GM12878 (cell line): ENCODE data around the gene EPN3. TPM values are rescaled to one million over a fixed set of nuclear protein-coding genes. Genes with fewer than 3 reads are reported as not detected.

Experiments used
- ATAC-seq: fragments of 200-7000 bp; cut with Tn5 transposase; 3 replicates; pipeline ENCODE4 v1.9.1; 2020; ENCODE audit warnings: mild to moderate bottlenecking, moderate library complexity
- BruUV-seq: library from RNA; stranded (reverse); fragments of 400-500 nt; replicated peaks from 2 replicates; lab custom pipeline; 2021; lab: Mats Ljungman, UMichigan
- CTCF ChIA-PET: fragments of 300-600 bp; sonication (Branson Sonifier 250); formaldehyde crosslinking; extraction: SDS; loops from one replicate; lab custom pipeline; 2021; ENCODE audit warnings: inconsistent platforms; lab: Yijun Ruan, JAX
- POLR2A ChIA-PET: fragments of 350-600 bp; formaldehyde crosslinking; extraction: SDS; loops from one replicate; lab custom pipeline; 2021; ENCODE audit warnings: inconsistent platforms; lab: Charles Lee
- RAD21 ChIA-PET: fragments of 300-600 bp; sonication (Branson Sonifier 250); formaldehyde crosslinking; loops from one replicate; lab custom pipeline; 2023; ENCODE audit warnings: antibody characterized with exemption; ENCODE audit not compliant: unreplicated experiment; lab: Charles Lee
- SMC1A ChIA-PET: fragments of 300-600 bp; sonication (Branson Sonifier 250); formaldehyde crosslinking; loops from one replicate; lab custom pipeline; 2023; ENCODE audit not compliant: unreplicated experiment, uncharacterized antibody; lab: Charles Lee
- DNase-seq: peaks from one replicate; pipeline ENCODE4 v3.0.0-alpha.2; 2011; ENCODE audit warnings: low read depth, low spot score
- FAIRE-seq: peaks from 3 replicates; lab custom pipeline; 2011; peaks lifted over from hg19 to GRCh38; lab: Jason Lieb, UNC
- H2AFZ ChIP-seq: 2 replicates; pipeline ENCODE4 v1.6.0; 2011; ENCODE audit warnings: low read depth, low read length, control low read depth; ENCODE audit not compliant: control insufficient read depth
- H3K27ac ChIP-seq: 2 replicates; pipeline ENCODE4 v1.5.1; 2011; ENCODE audit warnings: control low read depth; ENCODE audit not compliant: control insufficient read depth, insufficient read depth
- H3K27me3 ChIP-seq, 2 experiments: replicated peaks in 1 of 2; 2 replicates each; pipeline versions ENCODE4 v1.6.0 to v1.6.1; 2011; ENCODE audit warnings: low read length in 1 of 2; ENCODE audit not compliant: control insufficient read depth in 2 of 2, insufficient read depth in 2 of 2
- H3K36me3 ChIP-seq, 2 experiments: 2 replicates each; pipeline ENCODE4 v1.5.1; 2011; ENCODE audit warnings: low read length in 1 of 2; ENCODE audit not compliant: control insufficient read depth in 2 of 2, insufficient read depth in 2 of 2
- H3K4me1 ChIP-seq: 2 replicates; pipeline ENCODE4 v1.6.1; 2011; ENCODE audit warnings: mild to moderate bottlenecking, low read length, moderate library complexity, mixed read lengths; ENCODE audit not compliant: control insufficient read depth, insufficient read depth
- H3K4me2 ChIP-seq: 2 replicates; pipeline ENCODE4 v1.6.0; 2011; ENCODE audit warnings: control low read depth; ENCODE audit not compliant: control insufficient read depth, insufficient read depth
- H3K4me3 ChIP-seq: fragments of 200-600 bp; sonication (generic); 2 replicates; pipeline ENCODE4 v1.5.1; 2016
- H3K79me2 ChIP-seq: 2 replicates; pipeline ENCODE4 v1.6.0; 2011; ENCODE audit warnings: low read length; ENCODE audit not compliant: control insufficient read depth, insufficient read depth
- H3K9ac ChIP-seq: 2 replicates; pipeline ENCODE4 v1.8.0; 2011; ENCODE audit warnings: low read length, control low read depth, mixed read lengths; ENCODE audit not compliant: control insufficient read depth, insufficient read depth
- H3K9me3 ChIP-seq: replicated peaks from 3 replicates; pipeline ENCODE4 v1.5.1; 2011; ENCODE audit warnings: mild to moderate bottlenecking, low read length; ENCODE audit not compliant: control insufficient read depth, insufficient read depth
- H4K20me1 ChIP-seq: 2 replicates; pipeline ENCODE4 v1.6.0; 2011; ENCODE audit not compliant: control insufficient read depth, insufficient read depth
- BACH1 ChIP-seq: fragments of 450-650 bp; IDR thresholded peaks from 2 replicates; pipeline ENCODE4 v1.6.1; 2017; ENCODE audit warnings: mild to moderate bottlenecking, borderline replicate concordance
- IRF3 ChIP-seq: fragments of 450-650 bp; IDR thresholded peaks from 2 replicates; pipeline ENCODE4 v1.6.1; 2014; ENCODE audit warnings: mild to moderate bottlenecking
- NFYA ChIP-seq: IDR thresholded peaks from 2 replicates; pipeline ENCODE4 v1.6.1; 2011; ENCODE audit warnings: low read depth, mild to moderate bottlenecking, low read length, improper control_type of control experiment, borderline replicate concordance
- PRDM15 ChIP-seq: fragments of 450-650 bp; formaldehyde crosslinking; IDR thresholded peaks from 2 replicates; pipeline ENCODE4 v1.4.0; 2020; ENCODE audit warnings: mild to moderate bottlenecking, moderate library complexity
- in situ Hi-C: fragments of 300-500 bp; cut with MboI; formaldehyde crosslinking; loops from 9 replicates; pipeline ENCODE4 v1.14.3; 2018; ENCODE audit warnings: mixed read lengths
- intact Hi-C: fragments of 100-400 bp; cut with micrococcal nuclease; formaldehyde crosslinking; loops from one replicate; pipeline ENCODE4 v1.14.2; 2022; ENCODE audit not compliant: unreplicated experiment
- polyA plus RNA-seq, 11 experiments: library from polyadenylated mRNA; depleted of rRNA in 4 of 11; unstranded in 6 of 11; stranded (reverse) in 5 of 11; fragments of >200 nt; fragmentation: Nextera tagmentation in 4 of 11; fragmentation: Illumina TruSeq in 1 of 11; extraction: Ambion mirVana in 4 of 11; extraction: Trizol in 1 of 11; gene quantifications; 1 replicate in 1 of 11; 2 replicates in 10 of 11; pipeline versions ENCODE4 v1.2.1 to v1.2.3, GENCODE V29; 2011 to 2016; ENCODE audit warnings: inconsistent platforms in 2 of 11, missing spikeins in 2 of 11, low read depth in 1 of 11
- total RNA-seq, 4 experiments: library from RNA; depleted of rRNA in 3 of 4; stranded (reverse); fragments of >200 nt in 3 of 4; fragmentation: Illumina TruSeq in 1 of 4; extraction: Trizol in 1 of 4; gene quantifications; 2 replicates each; pipeline versions ENCODE4 v1.2.1 to v1.2.3, GENCODE V29; 2013 to 2021

Gene EPN3
- total and polyA plus RNA-seq, 10 of the 15 experiments (the other 5 are each of a cell fraction or from before 2014, with no cell fraction given) = 0.04 to 0.07 TPM; not detected in 8

- H3K27me3 ChIP-seq = no peaks in the 10 kb centered on the region
- H3K27ac ChIP-seq = no peak overlapping the region
- H3K4me3 ChIP-seq = no peak overlapping the region
- no peaks in the 10 kb centered on the region for H3K4me1 ChIP-seq
- no peaks in the 10 kb centered on the region for H3K79me2 ChIP-seq
- no peak for FAIRE-seq
- CTCF ChIA-PET = interaction anchor here (1.2 kb wide), 1 partner anchor 13 kb away, joined by 3 read pairs; no protein-coding TSS in a partner anchor
- TF ChIP-seq IRF3 = no peak
- TF ChIP-seq BACH1 = no peak
- no peak for TF ChIP-seq PRDM15
- TF ChIP-seq NFYA = no peak
- H4K20me1 ChIP-seq = no peaks in the 10 kb centered on the region
- SMC1A ChIA-PET = no interaction called here
- H2AFZ ChIP-seq = no peak overlapping the region
- no peak overlapping the region for H3K9ac ChIP-seq
- DNase-seq = no peak
- no peaks in the 10 kb centered on the region for H3K36me3 ChIP-seq
- RAD21 ChIA-PET = interaction anchor here (0.6 kb wide), 1 partner anchor 16 kb away, joined by 3 read pairs; no protein-coding TSS in a partner anchor
- no peaks in the 10 kb centered on the region for H3K9me3 ChIP-seq
- no TSS peak for BruUV-seq
- H3K4me2 ChIP-seq = no peak overlapping the region
- intact Hi-C loops (no loop called here), in situ Hi-C loops (no loop called here)
- POLR2A ChIA-PET = no interaction called here
- ATAC-seq = no peak
These were observed 33.3 kb upstream of the EPN3 start for GRCh38 chr17:50499270-50499669.
